ENCODE data around the gene TBC1D17. TPM values are rescaled to one million over a fixed set of nuclear protein-coding genes. Genes with fewer than 3 reads are reported as not detected.

Gene TBC1D17
- 34.9 TPM for polyA plus RNA-seq (2013, experiment 1 of 2; ENCODE audit: insufficient read length)
- 35.7 TPM for polyA plus RNA-seq (2013, experiment 2 of 2; ENCODE audit: insufficient read length)

DNA sequence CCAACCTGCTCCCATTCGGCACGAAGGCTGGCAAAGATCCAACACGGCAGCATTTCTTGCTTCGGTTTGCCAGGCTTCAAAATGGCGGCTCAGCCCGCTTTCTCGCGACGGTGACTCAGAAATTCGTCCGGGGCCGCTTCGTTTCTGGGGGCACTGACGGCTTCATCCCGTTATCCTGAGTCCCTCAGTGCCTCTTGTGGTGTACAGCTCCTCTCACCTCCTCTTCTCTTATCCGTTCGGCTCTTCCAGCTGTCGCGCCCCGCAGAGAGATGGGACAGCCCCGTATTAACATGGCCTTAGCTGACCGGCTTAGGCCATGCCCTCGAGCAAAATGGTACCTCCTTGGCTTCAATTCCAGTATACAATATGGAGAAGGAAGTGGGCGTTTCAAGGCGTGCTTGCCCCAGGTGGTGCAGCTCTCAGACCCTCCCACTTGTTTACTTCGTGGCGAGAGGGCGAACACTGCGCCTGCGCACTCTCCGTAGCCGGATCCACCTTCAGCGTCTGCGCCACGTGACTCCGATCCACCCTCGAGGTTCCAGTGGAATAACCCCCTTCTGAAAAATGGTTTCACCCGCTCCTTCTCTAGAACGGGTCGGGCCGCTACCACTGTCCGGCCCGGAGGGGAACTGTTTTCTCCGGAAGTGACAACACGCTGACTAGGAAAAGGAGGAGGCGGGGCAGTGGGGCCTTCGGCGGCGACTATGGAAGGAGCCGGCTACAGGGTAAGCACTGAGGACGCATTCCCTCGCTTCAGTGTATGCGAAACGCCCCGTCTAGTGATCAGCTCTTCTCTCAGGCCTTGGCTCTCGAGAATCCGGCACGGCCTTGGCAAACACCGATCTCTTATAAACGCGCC, at the start of gene TBC1D17, which contains the start of gene AKT1S1:
TSS of gene TBC1D17 (plus strand) at position 683 of the 859 bp plus-strand sequence. CDS start at position 705, 22 bp downstream.
TSS of gene AKT1S1 (minus strand) at position 336 of the 859 bp plus-strand sequence. CDS start 4,060 bp downstream, outside the sequence.
- peak; percentile 100 for DNase-seq

DNA sequence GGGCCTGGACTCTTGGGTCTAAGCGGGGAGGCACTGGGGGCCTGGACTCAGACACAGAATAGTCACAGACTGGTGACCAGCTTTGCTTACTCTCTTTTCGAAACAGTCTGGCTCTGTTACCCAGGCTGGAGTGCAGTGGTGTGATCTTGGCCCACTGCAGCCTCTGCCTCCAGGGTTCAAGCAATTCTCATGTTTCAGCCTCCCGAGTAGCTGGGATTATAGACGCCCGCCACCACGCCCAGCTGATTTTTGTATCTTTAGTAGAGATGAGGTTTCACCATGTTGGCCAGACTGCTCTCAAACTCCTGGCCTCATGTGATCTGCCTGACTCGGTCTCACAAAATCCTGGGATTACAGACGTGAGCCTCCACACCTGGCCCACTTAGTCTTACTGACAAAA, 48.3 kb upstream of the TBC1D17 start:
- no peak for DNase-seq

DNA sequence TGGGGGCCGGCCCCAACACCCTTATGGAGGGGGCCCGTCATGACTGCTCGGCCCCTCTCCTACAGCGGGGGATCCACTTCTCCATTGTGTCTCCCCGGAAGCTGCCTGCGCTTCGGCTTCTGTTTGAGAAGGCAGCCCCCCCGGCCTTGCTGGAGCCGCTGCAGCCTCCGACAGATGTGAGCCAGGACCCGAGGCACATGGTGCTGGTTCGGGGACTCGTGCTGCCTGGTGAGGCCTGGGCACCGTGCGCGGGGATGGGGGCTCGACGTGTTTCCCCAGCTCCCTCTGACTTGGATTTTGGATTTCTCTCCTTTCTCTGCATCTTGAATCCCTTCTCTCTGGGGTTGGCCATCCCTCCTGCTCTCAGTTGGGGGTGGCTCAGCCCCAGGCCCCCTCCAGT, 47.8 kb upstream of the TBC1D17 start:
- DNase-seq: no peak

DNA sequence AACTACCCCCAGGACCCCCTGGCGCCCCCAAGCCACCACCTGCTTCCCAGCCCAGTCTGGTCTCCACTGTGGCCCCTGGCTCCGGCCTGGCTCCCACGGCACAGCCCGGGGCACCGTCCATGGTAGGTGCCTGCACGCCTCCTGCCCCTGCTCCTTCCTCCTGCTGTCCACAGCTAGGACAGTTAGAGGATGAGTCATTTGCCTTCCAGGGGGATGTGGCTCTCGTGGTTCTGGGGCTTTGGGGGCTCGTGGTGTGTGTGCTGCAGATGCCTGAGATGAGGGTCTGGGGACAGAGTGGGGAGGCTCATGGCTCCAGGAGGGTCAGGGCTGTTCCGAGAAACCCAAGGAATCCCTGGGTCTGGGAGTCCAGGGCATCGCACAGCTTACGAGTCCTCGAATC, 46.7 kb upstream of the TBC1D17 start:
- no peak for DNase-seq

DNA sequence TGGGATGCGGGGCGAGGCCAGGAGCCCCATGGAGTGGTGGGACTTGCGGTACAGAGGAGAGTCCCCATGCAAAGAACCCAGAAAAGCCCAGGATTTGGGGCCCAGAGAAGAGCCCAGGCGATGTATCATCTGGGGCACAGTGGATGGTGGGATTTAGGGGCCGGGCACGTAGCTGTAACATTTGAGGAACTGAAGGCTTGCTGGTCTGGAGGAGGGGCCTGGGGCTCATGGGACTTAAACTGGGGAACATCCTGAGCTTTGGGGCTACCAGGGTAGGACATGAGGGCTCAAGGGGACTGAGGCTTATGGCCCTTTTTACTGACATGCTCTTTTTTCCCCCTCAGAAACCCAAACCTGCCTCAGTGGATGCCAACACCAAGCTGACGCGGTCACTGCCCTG, 45.9 kb upstream of the TBC1D17 start:
- no peak for DNase-seq

DNA sequence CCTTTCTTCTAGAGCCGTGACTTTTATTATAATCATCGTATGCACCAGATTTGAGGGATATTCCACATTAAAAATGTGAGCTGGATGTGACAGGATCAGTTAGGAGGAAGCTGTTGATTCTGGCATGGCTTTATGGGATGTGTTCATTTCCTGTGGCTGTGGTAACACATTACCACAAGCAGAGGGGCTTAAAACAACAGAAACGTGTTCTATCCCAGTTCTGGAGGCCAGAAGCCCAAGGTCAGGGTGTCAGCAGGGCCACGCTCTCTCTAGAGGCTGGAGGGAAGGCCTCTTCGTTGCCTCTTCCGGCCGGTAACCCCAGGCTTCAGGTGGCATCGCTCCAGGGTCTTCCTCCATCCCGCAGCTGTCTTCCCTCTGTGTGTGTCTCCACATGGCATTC, 44.9 kb upstream of the TBC1D17 start:
- no peak for DNase-seq

DNA sequence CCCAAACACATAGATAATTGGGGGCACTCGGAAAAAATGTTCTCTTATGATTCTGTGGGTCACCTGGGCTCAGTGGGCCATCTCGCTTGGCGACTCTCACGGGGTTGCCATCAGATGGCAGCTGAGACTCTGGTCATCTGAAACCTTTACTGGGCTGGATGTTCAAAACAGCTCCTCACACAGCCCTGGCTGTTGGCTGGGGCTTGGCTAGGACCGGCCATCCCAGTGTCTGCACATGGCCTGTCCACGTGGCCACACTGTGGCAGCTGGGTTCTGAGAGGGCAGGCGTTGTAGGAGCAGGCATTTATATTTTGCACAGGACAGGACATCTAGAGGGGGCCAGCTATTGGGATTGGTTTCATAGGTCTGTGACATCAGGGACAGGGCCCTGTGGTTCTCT, 43.9 kb upstream of the TBC1D17 start:
- no peak for DNase-seq

DNA sequence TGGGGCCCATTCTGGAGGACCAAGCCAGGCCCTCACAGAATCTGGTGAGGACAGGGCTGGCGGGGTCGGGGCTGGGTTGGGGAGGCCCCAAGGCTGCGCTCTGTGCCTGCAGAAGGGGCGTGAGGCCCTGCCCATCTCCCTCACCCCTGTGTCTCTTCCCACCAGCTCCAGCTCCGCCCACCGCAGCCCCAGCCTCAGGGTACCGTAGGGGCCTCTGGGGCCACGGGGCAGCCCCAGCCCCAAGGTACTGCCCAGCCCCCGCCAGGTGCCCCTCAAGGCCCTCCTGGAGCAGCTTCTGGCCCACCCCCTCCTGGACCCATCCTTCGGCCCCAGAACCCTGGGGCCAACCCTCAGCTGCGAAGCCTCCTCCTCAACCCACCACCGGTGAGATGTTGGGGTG, 41.9 kb upstream of the TBC1D17 start:
- DNase-seq: no peak

DNA sequence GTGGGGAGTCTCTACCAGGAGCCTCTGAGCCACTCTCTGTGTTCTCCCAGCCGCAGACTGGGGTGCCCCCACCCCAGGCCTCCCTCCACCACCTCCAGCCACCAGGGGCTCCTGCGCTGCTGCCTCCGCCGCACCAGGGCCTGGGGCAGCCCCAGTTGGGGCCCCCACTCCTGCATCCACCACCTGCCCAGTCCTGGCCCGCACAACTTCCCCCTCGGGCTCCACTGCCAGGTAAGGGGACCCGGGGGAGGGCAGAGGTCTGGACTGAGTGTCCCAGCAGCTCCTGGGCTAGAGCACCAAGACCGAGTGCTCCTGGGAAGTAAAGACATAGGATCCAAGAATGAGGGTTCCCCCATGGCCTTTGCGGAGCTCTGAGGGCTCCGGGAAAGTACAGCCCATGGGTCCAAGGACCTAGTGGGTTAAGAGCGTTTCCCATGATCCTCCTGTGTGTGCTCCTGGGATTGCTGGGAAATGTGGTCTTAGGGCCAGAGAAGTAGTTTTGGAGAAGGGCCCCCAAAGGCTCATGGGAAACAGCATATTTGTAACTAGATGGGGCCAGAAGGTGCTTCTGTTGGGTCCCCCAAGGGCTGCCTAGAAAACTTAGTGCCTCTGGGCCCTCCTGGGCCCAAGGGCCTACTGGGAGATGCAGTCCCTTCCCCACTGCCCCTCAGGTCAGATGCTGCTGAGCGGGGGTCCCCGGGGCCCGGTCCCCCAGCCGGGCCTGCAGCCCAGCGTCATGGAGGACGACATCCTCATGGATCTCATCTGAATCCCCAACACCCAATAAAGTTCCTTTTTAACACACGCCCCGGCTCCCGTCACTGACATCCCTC, 41.1 kb upstream of the TBC1D17 start:
- no peak for DNase-seq

DNA sequence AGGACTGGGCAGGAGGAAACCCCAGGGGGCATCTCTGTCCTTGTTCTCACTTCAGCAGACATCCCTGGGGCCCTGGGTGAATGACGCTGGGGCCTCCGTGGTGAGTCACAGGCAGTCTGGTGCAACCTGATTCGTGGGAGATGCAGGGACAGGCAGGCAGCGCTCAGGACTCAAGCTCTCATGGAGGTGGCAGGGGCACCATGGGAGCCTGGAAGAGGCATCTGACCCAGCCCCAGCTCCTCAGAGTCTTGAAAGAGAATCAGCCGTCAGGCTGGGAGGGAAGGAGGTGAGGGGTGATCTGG, 40.5 kb upstream of the TBC1D17 start:
- DNase-seq: no peak

DNA sequence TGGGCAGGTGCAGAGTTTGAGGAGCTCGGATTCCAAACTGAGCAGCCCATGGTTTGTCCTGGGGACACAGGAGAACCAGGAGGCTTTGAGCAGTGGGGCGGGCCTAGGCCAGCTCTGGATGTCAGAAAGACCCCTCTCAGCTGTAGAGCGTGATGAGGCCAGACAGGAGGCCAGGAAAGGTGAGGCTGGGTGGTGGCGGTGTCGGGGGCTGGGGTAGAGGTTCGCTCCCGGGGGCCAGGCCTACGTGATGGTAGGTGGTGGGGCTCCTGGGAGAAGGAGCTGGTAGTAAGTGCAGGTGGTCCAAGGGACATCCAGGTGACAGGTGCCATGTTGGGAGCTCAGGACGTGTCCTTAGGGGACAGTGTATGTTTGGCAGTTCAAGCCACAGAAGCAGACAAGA, 40.1 kb upstream of the TBC1D17 start:
- DNase-seq: no peak

DNA sequence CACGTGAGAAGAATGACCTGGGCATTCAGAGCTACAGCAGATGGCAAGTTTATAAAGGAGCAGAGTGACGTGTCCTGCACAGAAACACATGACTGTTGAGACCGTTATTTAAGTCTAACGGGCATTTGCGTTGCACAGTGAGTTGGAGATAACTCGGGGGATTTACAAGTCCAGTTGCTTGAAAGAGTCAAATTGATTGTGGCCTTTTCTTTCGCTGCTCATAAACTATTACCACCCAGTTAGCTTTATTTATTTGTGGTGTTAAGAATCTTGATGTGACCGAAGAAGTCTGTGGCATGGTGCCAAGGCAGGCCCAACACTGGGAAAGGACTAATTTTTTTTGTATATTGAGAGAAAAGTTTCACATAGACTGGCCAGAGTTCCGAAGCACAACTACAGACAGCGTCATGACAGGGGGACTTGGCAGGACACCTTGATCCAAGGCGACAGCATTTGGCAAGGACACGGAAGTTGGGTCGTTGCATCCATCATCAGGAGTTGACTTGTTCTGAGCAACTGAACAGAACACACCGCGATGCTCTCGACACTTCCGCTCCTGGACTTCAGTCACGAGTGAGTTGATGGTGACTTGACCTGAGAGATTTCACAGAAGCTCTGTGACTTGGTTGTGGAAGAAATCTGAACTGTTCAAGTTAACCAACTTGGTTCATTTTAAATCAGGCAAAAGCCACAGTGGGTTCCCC, 38.5 kb upstream of the TBC1D17 start:
- DNase-seq: no peak

DNA sequence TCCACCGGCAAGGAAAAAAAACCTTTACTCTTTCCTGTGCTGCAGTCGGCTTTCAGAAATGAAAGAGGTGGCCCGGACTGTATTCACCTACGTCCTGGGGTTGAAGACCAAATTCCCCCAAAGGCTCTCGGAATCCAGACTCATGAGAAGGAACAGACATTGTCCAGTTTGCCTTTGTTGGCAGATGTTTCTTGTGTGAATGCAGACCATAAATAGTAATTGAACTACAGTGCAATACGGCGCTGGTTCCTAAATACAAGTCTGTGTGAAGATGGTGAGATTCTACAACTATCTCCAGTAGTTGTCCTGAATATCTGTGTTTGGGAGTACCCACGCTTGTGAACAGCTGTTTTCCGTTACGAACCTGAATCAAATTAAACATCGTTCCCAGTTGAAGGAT, 37.8 kb upstream of the TBC1D17 start:
- DNase-seq: no peak

DNA sequence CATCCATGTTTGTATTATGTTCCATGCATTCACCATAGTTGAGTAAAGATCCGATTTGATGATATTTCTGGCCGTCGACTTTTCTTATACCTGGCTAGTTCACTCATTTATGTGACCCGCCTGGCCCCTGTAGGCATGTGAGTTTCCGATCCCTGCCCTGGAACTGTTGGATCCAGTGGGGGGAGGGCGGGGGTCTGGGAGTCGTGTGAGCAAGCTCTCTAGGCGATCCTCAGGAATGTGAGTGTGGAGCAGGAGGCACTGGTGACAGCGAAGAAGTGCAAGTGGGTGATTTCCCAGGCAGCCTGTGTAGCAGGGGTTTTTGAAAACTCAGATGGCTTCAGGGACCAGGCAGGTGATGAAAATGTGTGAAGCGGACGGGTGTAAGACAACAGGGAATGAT, 37.2 kb upstream of the TBC1D17 start:
- no peak for DNase-seq

DNA sequence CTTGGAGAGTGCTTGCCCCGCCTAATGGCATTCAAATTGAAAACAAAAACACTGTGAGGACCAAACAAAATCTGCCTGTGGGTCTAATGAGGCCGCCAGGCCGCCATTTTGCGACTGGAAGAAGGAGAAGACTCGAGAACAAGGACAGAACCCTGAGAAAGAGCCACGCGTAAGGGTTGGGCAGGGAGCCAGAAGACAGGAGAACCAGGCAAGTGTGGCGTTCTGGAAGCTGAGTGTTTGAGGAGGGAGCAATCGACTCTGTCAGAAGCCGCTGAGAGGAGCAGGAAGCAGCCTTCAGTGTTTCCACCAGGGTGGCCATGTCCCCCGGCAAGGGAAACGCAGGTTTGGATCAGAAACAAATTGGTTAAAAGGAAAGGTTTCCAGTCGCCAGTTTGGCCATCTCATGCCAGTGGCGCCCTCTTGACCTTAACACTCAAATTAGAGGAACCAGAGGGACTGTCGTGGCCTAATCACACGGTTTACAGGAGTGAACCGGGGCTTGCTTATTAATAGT, 36.7 kb upstream of the TBC1D17 start:
- no peak for DNase-seq

DNA sequence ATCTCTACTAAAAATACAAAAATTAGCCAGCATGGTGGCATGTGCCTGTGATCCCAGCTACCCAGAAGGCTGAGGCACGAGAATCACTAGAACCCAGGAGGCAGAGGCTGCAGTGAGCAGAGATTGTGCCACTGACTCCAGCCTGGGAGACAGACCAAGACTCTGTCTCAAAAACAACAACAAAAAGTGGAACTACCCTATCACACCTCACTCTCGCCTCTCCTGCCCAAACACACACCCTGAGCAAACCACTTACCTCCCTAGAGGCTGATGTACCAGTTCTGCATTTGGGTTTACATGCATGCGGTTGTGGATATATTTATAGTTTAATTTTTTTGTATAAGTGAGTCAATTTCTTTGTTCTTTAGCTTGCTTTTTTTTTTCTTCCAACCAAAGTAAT, 34.2 kb upstream of the TBC1D17 start:
- no peak for DNase-seq

DNA sequence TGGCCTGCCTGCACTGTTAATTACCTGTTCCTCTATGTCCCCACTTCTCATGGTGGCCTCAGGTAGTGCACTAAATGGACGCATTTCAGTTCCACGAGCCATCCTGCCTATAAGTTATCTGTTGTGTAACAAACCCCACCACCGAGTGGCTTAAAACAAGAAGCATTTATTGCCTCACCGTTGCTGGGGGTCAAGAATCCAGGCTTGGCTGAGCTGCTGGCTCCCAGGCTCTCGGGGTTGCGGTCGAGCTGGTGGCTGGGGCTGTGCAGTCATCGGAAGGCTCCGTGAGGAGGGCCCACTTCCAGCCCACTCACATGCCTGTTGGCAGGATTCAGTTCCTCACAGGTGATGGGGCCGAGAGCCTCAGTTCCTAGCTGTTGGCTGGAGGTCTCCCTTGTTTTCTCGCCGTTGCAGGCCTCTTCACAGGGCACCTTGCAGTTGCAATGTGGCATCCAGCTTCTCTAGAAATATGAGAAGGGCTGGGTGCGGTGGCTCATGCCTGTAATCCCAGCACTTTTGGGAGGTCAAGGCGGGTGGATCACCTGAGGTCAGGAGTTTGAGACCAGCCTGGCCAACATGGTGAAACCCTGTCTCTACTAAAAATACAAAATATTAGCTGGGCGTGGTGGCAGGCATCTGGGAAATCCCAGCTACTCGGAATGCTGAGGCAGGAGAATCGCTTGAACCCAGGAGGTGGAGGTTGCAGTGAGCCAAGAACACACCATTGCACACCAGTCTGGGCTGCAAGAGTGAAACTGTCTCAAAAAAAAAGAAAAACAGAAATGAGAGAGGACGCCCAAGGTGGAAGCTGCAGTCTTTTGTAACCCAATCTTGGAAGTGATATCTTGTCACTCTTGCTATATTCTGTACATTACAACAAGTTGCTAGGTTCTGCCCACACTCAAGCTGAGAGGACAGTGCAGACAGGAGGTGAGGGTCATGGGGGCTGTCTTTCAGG, 33.1 kb upstream of the TBC1D17 start:
- DNase-seq: no peak

DNA sequence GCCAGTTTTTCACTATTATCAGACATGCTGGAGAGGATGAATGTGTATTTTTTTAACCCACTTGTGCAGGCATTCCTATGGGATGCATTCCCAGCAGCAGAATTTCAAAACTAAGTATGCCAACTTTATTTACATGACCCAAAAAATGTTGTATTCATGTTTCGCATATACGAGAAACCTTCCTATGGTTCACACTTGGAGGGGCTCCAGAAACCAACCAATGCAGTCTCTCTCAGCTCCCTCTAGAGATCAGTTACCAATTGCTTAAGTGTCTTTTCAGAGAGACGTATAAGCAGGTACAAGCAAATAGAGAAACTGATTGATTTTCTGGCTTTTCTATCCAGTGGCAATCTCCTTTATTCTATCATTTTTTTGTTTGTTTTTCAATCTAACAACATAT, 32.1 kb upstream of the TBC1D17 start:
- DNase-seq: no peak

DNA sequence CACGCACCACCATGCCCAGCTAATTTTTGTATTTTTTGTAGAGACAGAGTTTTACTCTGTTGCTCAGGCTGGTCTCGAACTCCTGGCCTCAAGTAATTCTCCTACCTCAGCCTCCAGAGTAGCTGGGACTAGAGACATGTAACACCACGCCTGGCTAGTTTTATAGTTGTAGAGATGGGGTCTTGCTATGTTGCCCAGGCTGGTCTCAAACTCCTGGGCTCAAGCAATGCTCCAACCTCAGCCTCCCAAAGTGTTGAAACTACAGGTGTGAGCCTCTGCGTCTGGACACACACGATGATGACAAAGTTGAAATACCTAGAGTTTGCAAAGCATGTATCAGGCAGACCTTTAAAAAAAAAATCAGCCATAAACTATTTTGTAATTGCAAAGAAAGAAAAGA, 31.1 kb upstream of the TBC1D17 start:
- DNase-seq: no peak

DNA sequence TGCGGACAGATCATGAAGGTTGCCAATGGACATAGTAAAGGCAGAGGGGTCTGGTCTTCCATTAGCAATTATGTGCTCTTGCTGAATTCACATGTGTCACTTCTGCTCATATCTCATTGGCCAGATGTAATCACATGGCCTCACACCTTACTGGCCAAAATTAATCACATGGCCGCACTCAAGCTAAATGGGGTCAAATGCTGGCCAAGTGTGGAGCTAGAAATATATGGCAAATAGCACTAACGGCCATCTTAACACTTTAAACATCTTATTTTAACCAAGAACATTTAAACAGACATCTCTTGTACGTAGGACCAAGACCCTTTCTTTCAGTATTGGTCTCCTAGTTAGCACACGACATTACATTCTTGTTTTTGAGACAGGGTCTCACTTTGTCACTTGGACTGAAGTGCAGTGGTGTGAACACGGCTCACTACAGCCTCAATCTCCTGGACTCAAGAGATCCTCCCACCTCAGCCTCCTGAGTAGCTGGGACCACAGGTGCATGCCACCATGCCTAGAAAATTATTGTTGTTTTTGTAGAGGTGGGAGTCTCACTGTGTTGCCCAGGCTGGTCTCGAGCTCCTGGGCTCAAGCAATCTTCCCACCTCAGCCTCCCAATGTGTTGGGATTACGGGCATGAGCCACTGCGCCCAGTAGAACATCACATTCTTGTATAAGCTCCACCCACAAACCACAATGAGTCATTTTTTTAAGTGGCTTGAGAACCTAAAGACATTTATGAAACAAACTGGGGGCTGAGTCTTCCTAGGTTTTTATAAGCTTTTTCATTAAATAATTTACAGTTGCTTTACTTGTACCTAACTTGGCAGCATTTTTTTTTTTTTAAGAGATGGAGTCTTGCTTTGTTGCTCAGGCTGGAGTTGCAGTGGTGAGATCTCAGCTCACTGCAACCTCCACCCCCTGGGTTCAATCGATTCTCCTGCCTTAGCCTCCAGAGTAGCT, 29.5 kb upstream of the TBC1D17 start:
- peak; percentile 78 for DNase-seq

Measured in fibroblast of skin of abdomen (primary cell).